K562 (cell line): ENCODE results near the gene HRH1. TPM values are rescaled to one million over a fixed set of nuclear protein-coding genes. Genes with fewer than 3 reads are reported as not detected.

Experiments
- C11orf30 ChIP-seq: fragments of 450-650 bp; IDR thresholded peaks from 2 replicates; pipeline ENCODE4 v1.6.1; 2016; ENCODE audit warnings: low read depth, mild to moderate bottlenecking
- CHCHD3 ChIP-seq: fragments of 250-450 bp; sonication (Bioruptor Pico); IDR thresholded peaks from 2 replicates; pipeline ENCODE4 v2.1.2; 2022; ENCODE audit warnings: mild to moderate bottlenecking
- CHD1 ChIP-seq: fragments of 200-600 bp; sonication (generic); IDR thresholded peaks from one replicate; pipeline ENCODE4 v1.6.1; 2012; ENCODE audit warnings: mild to moderate bottlenecking, moderate library complexity, low read length, inconsistent platforms
- HINFP ChIP-seq: fragments of 450-650 bp; conservative IDR thresholded peaks from 2 replicates; pipeline ENCODE4 v1.6.1; 2016; ENCODE audit warnings: missing genetic modification characterization, low read depth, mild to moderate bottlenecking, control low read depth, missing compliant biosample characterization
- MAFF ChIP-seq: IDR thresholded peaks from 2 replicates; pipeline ENCODE4 v1.6.1; 2012; ENCODE audit warnings: low read length, improper control_type of control experiment
- NFE2 ChIP-seq: IDR thresholded peaks from 2 replicates; pipeline ENCODE4 v1.6.1; 2014; ENCODE audit warnings: antibody characterized with exemption, low read depth
- NR2F6 ChIP-seq: fragments of 450-650 bp; formaldehyde crosslinking; IDR thresholded peaks from 2 replicates; pipeline ENCODE4 v1.4.0; 2020; ENCODE audit warnings: mild to moderate bottlenecking
- NUFIP1 ChIP-seq: fragments of 450-650 bp; IDR thresholded peaks from 2 replicates; pipeline ENCODE4 v1.6.1; 2018; ENCODE audit not compliant: partially characterized antibody
- PTRF ChIP-seq: fragments of 450-650 bp; IDR thresholded peaks from 2 replicates; pipeline ENCODE4 v1.6.1; 2016; ENCODE audit warnings: mild to moderate bottlenecking, missing genetic modification characterization, missing compliant biosample characterization
- REST ChIP-seq, 2 experiments: fragments of 450-650 bp; formaldehyde crosslinking in 1 of 2; IDR thresholded peaks; 2 replicates each; pipeline versions ENCODE4 v1.4.0 to v1.6.1; 2014 to 2020; ENCODE audit warnings: mild to moderate bottlenecking in 2 of 2, borderline replicate concordance in 1 of 2, low read depth in 1 of 2
- RNF2 ChIP-seq: sonication (generic); IDR thresholded peaks from 2 replicates; pipeline ENCODE4 v1.6.1; 2016
- RUNX1 ChIP-seq: sonication (generic); IDR thresholded peaks from 2 replicates; pipeline ENCODE4 v1.6.1; 2016; ENCODE audit warnings: antibody characterized with exemption, low read depth
- STAT6 ChIP-seq: sonication (generic); formaldehyde crosslinking; IDR thresholded peaks from 2 replicates; pipeline ENCODE4 v1.8.1; 2023; ENCODE audit warnings: mild to moderate bottlenecking, missing genetic modification reagents
- TARDBP ChIP-seq: fragments of 450-650 bp; IDR thresholded peaks from 2 replicates; pipeline ENCODE4 v1.6.1; 2016
- U2AF2 ChIP-seq: fragments of 200-400 bp; formaldehyde crosslinking; optimal IDR thresholded peaks from 2 replicates; pipeline ENCODE3; 2017; ENCODE audit warnings: low read depth, mild to moderate bottlenecking, low read length
- USF2 ChIP-seq: sonication (generic); formaldehyde crosslinking; IDR thresholded peaks from 2 replicates; pipeline ENCODE4 v1.5.0; 2020; ENCODE audit warnings: missing genetic modification reagents
- ZNF217 ChIP-seq: sonication (generic); formaldehyde crosslinking; IDR thresholded peaks from 2 replicates; pipeline ENCODE4 v1.8.0; 2022; ENCODE audit warnings: mild to moderate bottlenecking, missing genetic modification reagents
- ZNF696 ChIP-seq: fragments of 250-450 bp; sonication (Bioruptor Pico); conservative IDR thresholded peaks from 2 replicates; pipeline ENCODE4 v1.4.0; 2020; ENCODE audit warnings: mild to moderate bottlenecking, moderate library complexity
- polyA plus RNA-seq, 8 experiments: library from polyadenylated mRNA; depleted of rRNA in 4 of 8; stranded (reverse) in 5 of 8; unstranded in 3 of 8; fragments of >200 nt; fragmentation: Nextera tagmentation in 2 of 8; fragmentation: Illumina TruSeq in 1 of 8; extraction: Ambion mirVana in 2 of 8; extraction: Trizol in 1 of 8; gene quantifications; 2 replicates each; pipeline versions ENCODE4 v1.2.1 to v1.2.3, GENCODE V29; 2011 to 2014; ENCODE audit warnings: inconsistent platforms in 1 of 8, missing spikeins in 1 of 8
- total RNA-seq, 7 experiments: library from RNA; depleted of rRNA in 6 of 7; stranded (reverse); fragments of >200 nt in 6 of 7; fragmentation: Illumina TruSeq in 2 of 7; extraction: Trizol in 2 of 7; gene quantifications; 2 replicates each; pipeline versions ENCODE4 v1.2.1 to v1.2.3, GENCODE V29; 2011 to 2021; ENCODE audit warnings: low replicate concordance in 1 of 7

Gene HRH1
- total and polyA plus RNA-seq, 9 of the 15 experiments (the other 6 are each of a cell fraction or from before 2014, with no cell fraction given), result 0.03 to 0.15 (median 0.06) TPM; not detected in 1

GRCh38 chr3:11305509-11305908 lies 151.2 kb downstream of the HRH1 start (continued):
- TF ChIP-seq CHD1 (no peak), REST (IDR thresholded peaks at IDR 0.05; ENCODE audit: borderline replicate concordance) (no peak), REST (CRISPR knock-in tag; IDR thresholded peaks at IDR 0.05; ENCODE audit: low read depth) (no peak), NFE2 (peak; percentile 88), PTRF (no peak), HINFP (no peak), TARDBP (no peak), RUNX1 (no peak), STAT6 (CRISPR knock-in tag) (no peak), RNF2 (no peak), MAFF (peak; percentile 87), C11orf30 (peak; percentile 94), CHCHD3 (CRISPR knock-in tag) (no peak), U2AF2 (no peak), USF2 (CRISPR knock-in tag) (no peak), ZNF696 (CRISPR knock-in tag) (no peak), ZNF217 (no peak), NUFIP1 (no peak), NR2F6 (CRISPR knock-in tag) (no peak)
